Neural crest cell (in vitro differentiated cells): ENCODE results near the gene TIMM8A. TPM values are rescaled to one million over a fixed set of nuclear protein-coding genes. Genes with fewer than 3 reads are reported as not detected.

Experiments
- DNase-seq: peaks from one replicate; pipeline ENCODE4 v3.0.0; 2021; ENCODE audit warnings: low read depth, mixed read lengths, low spot score
- H3K27ac Mint-ChIP-seq: one replicate; pipeline ENCODE4 v1.8.0; 2021; ENCODE audit warnings: mild to moderate bottlenecking, mixed read lengths; ENCODE audit not compliant: unreplicated experiment
- H3K27me3 Mint-ChIP-seq: 2 replicates; pipeline ENCODE4 v1.8.0; 2021; ENCODE audit warnings: low read depth, mild to moderate bottlenecking, mixed read lengths
- H3K36me3 Mint-ChIP-seq: 2 replicates; pipeline ENCODE4 v1.8.0; 2021; ENCODE audit warnings: low read depth, mild to moderate bottlenecking, mixed read lengths
- H3K4me1 Mint-ChIP-seq: 2 replicates; pipeline ENCODE4 v1.8.0; 2021; ENCODE audit warnings: mixed read lengths
- H3K4me3 Mint-ChIP-seq: one replicate; pipeline ENCODE4 v1.8.0; 2021; ENCODE audit warnings: mild to moderate bottlenecking, mixed read lengths
- H3K9me3 Mint-ChIP-seq: 2 replicates; pipeline ENCODE4 v1.8.0; 2021; ENCODE audit warnings: mixed read lengths
- long read RNA-seq: library from polyadenylated mRNA; unstranded; transcript quantifications from one replicate; pipeline ENCODE4 v2.0.0, GENCODE V29; 2020
- total RNA-seq: library from RNA; stranded (reverse); gene quantifications from 2 replicates; pipeline ENCODE4 v1.2.1, GENCODE V29; 2021
- TF ChIP-seq, protein P1 (sequence below): fragments of 200-600 bp; sonication (generic); conservative IDR thresholded peaks from 2 replicates; pipeline ENCODE4 v1.5.0; 2021; ENCODE audit warnings: antibody characterized with exemption, mild to moderate bottlenecking

The TIMM8A gene, protein sequence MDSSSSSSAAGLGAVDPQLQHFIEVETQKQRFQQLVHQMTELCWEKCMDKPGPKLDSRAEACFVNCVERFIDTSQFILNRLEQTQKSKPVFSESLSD
- 31.7 and 32.2 TPM in 2 replicates for total RNA-seq
- long read RNA-seq, transcript TIMM8A-205 (2 exons, 1,194 nt) = major isoform, 16 of 20 reads
- long read RNA-seq, partial matches to known transcripts = 0 of 20 reads
- long read RNA-seq, other reads (novel, unspliced or antisense) = 4 of 20 reads

DNA sequence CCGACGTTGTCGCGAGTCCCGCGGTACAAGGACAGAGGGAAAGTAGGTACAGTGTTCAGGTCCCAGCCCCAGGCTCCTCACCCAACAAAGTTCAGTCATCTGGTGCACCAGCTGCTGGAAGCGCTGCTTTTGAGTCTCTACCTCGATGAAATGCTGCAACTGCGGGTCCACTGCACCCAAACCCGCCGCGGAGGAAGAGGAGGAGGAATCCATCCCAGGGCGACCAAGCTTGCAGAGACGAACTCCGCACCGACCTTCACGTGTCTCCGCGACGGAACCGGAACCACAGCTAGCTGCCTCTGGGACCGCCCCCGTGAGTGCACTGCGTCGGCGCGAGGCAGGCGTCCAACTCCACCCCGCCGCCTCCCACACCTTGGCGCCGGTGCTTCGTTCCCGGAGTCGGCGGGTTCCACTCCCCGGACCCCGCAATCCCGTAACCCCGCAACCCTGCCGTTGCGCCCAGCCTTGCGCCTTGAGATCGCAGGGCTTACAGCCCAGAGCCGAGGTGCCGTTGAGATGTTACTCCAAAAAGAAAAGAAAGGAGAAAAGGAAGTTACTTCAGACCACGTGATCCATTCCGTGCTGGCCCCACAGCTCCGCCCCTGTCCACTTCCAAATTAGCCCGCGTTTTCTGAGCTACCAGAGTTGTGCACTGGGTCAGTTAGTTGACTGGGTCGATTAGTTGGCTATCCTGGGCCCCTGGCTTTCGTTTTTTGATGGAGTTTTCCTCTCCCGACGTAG lies at the start of gene TIMM8A:
Gene TIMM8A (minus strand): TSS at position 291 of the 741 bp plus-strand sequence. CDS start 78 bp downstream, at position 213.
- TF ChIP-seq, protein P1, sequence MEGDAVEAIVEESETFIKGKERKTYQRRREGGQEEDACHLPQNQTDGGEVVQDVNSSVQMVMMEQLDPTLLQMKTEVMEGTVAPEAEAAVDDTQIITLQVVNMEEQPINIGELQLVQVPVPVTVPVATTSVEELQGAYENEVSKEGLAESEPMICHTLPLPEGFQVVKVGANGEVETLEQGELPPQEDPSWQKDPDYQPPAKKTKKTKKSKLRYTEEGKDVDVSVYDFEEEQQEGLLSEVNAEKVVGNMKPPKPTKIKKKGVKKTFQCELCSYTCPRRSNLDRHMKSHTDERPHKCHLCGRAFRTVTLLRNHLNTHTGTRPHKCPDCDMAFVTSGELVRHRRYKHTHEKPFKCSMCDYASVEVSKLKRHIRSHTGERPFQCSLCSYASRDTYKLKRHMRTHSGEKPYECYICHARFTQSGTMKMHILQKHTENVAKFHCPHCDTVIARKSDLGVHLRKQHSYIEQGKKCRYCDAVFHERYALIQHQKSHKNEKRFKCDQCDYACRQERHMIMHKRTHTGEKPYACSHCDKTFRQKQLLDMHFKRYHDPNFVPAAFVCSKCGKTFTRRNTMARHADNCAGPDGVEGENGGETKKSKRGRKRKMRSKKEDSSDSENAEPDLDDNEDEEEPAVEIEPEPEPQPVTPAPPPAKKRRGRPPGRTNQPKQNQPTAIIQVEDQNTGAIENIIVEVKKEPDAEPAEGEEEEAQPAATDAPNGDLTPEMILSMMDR = no peak
- peak; percentile 34 for DNase-seq
- Mint-ChIP-seq H3K27ac (peak within 1 kb of the TSS; percentile 95), H3K4me3 (peak within 1 kb of the TSS; percentile 90), H3K36me3 (peaks cover 9% of the 10 kb centered on the region), H3K4me1 (peaks cover 20% of the 10 kb centered on the region), H3K27me3 (no peaks in the 10 kb centered on the region), H3K9me3 (no peaks in the 10 kb centered on the region)

DNA sequence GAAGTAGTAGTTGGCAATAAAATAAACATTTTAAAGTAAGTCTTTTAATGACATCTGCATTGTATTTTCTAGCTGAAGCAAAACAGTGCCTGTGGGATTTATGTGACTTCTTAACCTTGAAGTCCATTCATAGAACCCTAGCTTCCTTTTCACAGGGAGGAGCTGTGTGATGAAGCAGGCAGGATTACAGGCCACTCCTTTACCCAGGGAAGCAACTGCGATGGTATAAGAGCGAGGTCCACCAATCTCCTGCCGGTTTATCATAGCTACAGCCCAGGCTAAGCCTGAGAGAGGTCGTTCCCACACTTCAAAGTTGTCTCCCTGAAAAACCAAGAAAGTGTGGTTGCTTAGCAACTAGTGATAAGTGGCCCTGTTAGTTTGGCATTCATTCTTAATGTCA lies 49.2 kb upstream of the TIMM8A start:
- Mint-ChIP-seq H3K36me3 (peaks cover 22% of the 10 kb centered on the region), H3K9me3 (peaks cover 2% of the 10 kb centered on the region), H3K4me1 (peaks cover 9% of the 10 kb centered on the region), H3K27me3 (no peaks in the 10 kb centered on the region), H3K4me3 (no peak overlapping the region), H3K27ac (no peak overlapping the region)
- TF ChIP-seq, protein P1 = no peak
- no peak for DNase-seq

DNA sequence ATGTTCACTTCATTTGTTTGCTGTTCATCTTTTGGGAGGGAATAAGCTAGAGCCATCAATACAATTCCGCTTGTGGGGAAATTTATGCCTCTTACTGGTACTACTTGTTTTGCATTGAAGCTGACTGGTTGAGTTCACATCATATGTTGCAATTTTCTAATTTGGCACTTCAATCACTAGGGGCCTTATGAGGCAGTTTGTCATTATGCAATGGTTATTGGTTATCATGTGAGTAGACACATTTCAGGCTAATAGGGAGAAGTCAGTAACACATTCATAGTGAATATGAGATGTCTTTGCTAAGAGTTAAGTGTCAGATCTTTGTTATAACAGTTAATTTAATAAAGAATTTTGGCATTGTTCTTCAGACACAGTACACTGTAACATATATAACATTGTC lies 47.2 kb upstream of the TIMM8A start:
- Mint-ChIP-seq H3K4me1 (peaks cover 22% of the 10 kb centered on the region), H3K9me3 (no peaks in the 10 kb centered on the region), H3K36me3 (peaks cover 30% of the 10 kb centered on the region), H3K27ac (no peak overlapping the region), H3K4me3 (peak overlapping the region; percentile 52), H3K27me3 (peaks cover 3% of the 10 kb centered on the region)
- no peak for DNase-seq
- TF ChIP-seq, protein P1 = no peak

DNA sequence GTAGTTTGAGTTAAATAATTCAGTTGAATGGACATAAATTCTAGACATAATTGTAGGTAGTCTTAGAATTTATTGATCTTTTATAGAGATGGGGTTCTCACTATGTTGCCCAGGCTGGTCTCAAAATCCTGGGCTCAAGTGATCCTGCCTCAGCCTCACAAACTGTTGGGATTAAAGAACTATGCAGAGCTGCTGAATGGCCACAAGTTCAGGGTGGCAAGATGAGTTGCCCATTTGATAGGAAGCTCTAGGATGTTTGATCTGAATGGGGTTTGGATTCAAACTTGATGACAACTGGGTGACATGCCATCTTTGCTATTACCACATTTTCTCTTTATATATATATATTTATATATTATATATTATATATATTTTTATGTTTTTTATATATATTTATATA lies 45.8 kb upstream of the TIMM8A start:
- peak overlapping the region; percentile 44 for H3K4me3 Mint-ChIP-seq
- H3K36me3 Mint-ChIP-seq = peaks cover 26% of the 10 kb centered on the region
- TF ChIP-seq, protein P1 = no peak
- no peak overlapping the region for H3K27ac Mint-ChIP-seq
- peaks cover 3% of the 10 kb centered on the region for H3K27me3 Mint-ChIP-seq
- no peaks in the 10 kb centered on the region for H3K9me3 Mint-ChIP-seq
- DNase-seq = no peak
- peaks cover 28% of the 10 kb centered on the region for H3K4me1 Mint-ChIP-seq

DNA sequence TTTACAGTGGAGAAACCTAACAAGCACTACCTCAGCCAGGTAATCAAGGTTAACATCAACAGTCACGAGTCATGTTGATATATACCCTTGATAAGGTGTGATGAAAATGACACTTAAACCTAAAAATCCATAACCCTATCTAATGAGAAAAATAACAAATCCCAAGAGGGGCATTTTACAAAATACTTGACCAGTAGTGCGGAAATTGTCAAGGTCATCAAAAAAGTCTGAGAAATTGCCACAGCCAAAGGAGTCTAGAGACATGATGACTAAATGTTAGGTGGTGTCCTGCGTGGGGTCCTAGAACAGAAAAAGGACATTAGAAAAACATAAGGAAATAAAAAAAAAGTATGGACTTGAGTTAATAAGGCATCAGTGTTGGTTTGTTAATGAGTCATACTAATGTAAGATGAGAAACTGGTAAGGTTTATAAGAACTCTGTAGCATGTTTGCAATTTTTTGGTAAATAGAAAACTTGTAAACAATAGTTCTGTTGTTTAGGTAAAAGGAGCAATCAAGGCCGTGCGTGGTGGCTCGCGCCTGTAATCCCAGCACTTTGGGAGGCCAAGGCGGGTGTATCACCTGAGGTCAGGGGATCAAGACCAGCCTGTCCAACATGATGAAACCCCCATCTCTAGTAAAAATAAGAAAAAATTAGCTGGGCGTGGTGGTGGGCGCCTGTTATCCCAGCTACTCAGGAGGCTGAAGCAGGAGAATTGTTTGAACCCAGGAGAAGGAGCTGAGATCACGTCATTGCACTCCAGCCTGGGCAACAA lies 45.2 kb upstream of the TIMM8A start:
- TF ChIP-seq, protein P1 = no peak
- peaks cover 3% of the 10 kb centered on the region for H3K27me3 Mint-ChIP-seq
- no peak for DNase-seq
- H3K27ac Mint-ChIP-seq = no peak overlapping the region
- peak overlapping the region; percentile 100 for H3K4me3 Mint-ChIP-seq
- peaks cover 28% of the 10 kb centered on the region for H3K4me1 Mint-ChIP-seq
- peaks cover 26% of the 10 kb centered on the region for H3K36me3 Mint-ChIP-seq
- H3K9me3 Mint-ChIP-seq = no peaks in the 10 kb centered on the region
